Activated naive CD4-positive, alpha-beta T cell treated with anti-CD3 and anti-CD28 coated beads, Interleukin-2, amount 50 U/mL, for 16 hours (primary cell): ENCODE results near the gene COX20.

Source experiments
- DNase-seq: peaks from one replicate; pipeline ENCODE4 v3.0.0-alpha.2; 2020

Gene COX20

DNA sequence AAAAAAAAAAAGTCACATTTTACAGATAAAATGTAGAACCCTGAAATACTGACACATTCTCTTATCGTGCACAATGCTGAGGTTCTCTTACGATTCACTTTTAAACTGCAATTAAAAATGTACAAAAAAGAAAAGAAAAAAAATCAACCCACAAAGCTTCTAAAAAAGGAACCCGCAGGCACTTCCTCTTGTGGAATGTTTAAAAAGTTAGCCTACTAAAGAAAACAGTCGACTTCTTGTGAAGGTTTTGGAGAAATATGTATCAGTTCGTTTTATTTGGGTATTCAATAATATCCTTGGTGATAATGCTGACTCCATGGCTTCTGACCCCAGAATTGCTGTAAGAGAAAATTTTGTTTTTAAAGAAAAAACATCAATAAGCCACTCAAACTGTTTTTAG, 18.7 kb downstream of the COX20 start:
- no peak for DNase-seq

DNA sequence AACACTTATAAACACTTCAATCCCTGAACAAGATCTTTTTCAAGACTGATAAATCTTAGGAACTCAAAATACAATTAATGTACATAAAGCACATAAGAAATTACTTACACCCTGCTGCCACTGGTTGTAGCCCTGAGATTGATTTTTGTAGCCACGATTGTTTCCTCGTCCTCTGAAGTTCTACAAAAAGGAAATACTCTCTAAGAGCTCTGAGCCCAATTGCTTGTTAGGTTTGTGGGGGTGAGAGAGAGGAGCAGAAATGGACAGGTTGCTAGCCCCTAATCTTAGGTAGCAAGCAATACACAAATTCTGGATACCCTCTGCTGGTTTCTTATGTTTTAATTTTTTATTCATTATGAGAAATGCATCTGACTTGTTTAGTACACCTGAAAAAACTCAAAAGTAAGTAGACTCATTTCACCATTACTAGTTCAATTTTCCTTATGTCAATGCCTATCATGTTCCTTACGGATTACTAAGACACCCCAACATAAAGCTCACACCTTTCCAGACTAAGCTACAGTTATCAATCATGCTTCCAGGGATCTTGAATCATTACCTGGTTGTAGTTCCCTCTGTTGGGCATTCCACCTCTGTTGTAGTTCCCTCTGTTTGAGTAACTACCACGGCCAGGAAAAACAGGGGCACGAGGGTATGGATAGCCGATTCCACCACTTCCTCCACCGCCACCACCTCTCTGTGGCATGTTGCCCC, 19.6 kb downstream of the COX20 start:
- no peak for DNase-seq

DNA sequence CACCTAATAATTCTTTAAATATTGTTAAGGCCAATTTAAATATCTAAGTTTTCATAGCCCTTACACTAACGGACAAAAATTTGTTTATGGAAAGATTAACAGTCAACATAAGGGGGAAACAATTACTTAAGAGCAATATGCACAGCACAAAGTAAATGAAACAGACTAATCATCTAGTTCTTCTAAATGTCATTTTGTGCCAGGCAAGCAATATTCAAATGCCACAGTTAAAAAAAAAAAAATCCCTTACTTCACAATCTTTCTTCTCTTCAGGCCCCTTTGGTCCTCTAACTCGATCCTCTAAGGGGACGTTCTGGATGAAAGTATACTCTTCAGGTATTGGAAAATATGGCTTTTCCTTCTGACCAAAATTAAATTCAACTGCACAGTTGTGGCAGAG, 22.3 kb downstream of the COX20 start:
- no peak for DNase-seq

DNA sequence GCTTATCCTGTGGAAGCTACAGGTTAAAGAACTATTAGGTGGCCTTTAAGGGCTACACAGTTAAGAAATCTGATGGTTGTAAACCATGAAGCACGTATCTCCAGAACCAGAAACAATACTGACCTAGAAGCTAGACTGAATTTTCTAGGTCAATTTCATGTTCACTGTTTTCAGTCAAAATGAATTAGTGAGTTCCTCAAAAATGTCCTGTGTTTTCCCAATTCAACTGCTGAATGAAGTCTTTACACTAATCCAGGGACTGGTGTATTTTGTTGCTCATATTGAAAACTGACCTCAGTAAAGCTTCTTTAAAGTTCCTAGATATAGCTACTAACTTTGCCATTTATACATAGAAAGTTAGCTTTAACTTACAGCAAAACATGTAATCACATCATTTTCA, 22.9 kb downstream of the COX20 start:
- no peak for DNase-seq

DNA sequence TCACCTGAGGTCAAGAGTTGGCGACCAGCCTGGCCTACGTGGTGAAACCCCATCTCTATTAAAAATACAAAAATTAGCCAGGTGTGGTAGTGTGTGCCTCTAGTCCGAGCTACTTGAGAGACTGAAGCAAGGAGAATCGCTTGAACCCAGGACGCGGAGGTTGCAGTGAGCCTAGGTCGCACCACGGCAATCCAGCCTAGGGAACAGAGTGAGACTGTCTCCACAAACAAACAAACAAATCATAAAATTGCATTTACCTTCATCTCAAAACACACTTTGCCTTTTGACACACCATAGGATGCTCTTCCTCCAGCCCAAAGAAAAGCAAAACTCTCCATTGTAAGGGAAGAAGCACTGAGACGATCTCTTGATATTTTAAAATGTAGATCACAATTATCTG, 24.6 kb downstream of the COX20 start:
- DNase-seq = no peak

DNA sequence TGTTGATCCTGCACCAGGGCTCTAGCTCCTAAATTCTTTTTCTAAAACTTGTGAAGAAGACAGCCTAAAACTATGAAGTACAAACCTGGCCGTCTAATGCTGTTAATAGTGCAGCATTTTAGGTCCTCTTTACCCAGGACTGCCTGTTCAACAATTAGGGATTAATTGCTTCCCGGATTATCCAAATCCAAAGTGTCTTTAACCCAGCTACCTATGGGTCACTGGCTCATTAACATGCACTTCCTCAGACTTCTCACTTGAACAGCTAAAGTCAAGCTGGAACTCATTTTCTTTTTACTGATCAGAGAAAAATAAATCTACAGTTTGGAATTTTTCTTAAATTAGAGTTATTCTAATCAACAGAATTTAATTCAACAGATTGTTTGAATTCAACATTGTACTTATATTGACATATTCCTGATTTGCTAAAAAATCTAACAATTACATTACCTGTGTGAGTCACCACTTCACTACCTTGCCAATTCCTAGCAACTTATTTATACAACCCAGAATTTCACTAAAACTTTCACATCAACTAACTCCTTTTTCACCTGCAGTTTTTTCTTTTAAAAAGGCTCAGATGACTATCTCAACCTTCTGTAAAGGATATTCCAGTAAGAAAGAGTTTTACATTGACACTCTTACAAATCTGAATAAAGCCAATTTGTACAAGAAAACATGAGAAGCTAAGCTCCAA, 25.6 kb downstream of the COX20 start:
- DNase-seq = no peak

DNA sequence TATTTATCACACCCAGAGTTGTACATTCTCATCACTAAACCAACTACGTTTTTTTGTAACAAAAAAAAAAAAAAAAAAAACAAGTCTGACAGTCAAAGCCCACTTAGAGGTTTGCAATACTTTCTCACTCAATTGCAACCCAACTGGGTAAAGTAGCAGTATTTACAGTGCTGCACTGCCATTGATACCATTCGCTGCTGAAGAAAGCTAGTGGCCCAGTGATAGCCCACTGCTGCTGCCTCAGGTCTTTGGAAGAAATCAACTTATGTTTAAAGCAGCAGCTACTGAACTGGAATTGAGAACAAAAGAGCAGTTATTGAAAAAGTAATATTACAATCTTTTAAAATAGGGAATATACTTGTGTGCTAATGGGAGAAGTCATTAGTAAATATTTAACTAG, 26.2 kb downstream of the COX20 start:
- DNase-seq = no peak

DNA sequence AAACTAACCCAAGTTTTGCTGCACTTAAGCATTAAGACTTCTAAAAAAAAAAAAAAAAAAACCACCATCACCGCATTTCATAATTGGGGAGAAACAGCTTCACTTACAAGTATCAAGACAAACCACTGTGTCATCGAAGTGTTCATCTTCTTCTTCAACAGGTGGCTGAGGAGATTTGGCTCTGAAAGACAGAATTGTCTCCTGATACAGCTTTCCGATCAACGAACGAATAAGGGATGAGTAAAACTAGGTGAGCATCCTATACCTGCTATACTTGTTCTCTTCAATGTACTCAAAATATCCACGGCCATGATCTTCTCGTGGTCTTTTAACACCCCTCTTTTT, 26.9 kb downstream of the COX20 start:
- no peak for DNase-seq

DNA sequence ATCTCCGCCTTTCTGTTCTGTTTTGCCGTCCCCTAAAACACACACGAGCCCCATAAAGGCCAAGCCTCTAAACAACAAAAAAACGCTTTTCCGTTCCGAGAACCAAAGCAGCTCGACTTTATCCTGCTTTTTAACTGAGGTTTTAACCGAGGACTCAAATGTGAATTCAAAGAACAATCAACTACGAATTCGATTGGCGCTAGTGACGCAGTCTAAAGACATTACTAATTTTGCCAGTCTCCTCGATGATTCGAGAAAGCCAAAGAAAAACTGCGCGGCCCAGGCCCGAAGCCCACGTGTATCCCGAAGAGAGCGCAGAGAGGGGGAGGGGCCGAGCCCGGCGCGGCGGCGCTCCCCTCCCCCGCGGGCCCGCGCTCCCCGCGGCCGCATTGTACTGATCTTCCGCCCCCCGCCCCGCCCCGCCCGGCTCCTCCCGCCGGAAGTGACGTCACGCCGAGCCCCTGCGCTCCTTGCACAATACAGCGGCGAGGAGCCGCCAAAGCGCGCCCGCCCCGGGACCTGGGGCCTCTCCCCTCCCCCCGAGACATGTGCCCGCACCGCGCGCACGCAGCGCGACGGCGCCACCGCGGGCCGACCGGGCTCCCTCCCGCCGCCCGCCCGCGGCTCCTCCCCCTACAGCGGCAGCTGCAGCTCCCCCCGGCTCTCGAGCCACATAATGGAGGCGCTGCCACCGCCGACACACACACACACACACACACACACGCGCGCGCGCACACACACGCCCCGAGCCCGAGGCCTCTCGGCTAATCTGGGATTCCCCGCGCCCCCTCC, 27.4 kb downstream of the COX20 start:
- DNase-seq = peak; percentile 94

DNA sequence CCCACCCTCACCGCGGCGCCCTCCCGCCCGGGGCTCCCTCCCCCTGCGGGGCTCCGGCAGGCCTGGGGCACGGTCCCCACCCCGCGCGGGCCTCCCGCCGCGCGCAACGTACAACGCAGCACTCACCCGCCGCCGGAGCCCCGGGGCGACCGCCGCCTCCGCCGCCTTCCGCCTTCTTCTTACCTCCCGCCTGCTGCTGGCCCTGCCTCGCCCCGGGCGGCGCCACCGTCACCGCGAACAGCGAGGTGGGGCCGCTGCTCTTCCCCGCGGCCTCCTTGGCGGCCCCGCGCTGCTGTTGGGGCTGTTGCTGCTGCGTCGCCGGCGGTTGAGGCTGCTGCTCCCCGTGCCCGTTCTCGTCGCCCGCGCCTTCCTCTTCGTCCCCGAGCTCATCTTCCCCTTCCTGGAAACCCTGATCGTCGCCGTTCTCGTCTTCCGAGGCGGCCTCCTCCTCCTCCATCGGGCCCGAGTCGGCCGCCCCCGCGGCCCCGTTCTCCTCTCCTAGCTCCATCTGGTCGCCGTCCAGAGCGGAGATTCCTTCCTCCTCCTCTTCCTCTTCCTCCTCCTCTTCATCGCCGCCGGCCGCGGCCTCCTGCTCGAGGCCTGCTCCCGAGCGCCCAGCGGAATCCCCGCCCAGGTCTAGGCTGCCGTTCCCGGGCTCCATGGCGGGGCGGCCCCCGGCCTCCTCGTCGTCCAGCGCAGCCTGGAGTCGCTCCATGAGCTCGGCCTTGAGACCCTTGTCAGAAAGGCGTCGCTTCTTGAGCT, 28.2 kb downstream of the COX20 start:
- peak; percentile 43 for DNase-seq

DNA sequence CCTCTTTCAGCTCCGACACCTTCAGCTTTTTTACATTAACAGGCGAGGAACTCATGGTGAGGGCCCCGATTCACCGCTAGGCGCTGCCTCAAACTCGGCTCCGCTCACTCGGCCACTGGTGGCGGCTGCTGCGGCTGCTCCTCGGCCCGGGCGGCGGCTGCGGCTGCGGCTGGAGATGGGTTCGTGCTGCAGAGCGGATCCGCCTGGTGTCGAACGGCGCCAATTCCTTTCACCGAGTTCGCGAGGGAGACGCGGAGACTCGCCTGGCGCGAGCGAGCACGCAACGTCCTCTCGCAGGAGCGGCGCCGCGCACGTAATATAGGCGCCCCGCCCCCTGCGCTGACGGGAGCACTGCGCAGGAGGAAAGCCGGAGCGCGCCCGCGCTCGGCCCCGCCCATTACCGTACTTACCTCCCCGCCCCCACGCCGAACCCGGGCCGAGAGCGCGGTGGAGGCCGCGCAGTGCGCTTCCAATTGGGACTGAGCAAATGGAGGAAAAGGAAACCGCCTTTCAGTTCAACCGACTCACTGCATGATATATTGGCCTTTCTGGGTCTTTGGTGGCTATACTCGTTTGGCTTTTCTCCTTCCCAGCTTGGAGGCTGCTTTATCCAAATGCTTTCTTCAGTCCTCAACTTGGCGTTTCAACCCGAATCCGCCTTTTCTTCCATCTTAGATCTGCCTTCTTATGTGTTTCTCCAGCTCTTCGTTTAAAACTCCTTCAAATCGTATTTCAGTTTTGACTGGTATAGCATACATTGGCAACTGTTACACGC, 29.0 kb downstream of the COX20 start, which contains the start of gene HNRNPU:
TSS of gene HNRNPU (minus strand) at position 291 of the 775 bp plus-strand sequence. CDS start at position 55, 236 bp downstream.
- DNase-seq = peak; percentile 97

DNA sequence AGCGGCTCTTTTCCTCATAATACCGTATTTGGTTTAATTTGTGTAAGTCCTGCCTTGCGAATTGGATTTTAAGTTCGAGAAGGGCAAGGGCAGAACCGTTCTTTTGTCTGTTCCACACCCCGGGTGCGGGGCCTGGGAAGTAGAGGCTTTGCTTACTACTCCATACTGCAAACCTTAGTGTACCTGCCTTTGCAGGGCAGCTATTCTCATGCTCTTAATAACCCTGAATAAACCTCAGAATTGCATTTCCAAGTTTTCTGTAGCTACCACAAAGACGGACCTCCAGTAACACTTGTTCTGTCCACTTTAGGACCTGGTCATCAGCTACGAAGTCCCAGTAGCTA, 29.5 kb downstream of the COX20 start:
- peak; percentile 32 for DNase-seq

DNA sequence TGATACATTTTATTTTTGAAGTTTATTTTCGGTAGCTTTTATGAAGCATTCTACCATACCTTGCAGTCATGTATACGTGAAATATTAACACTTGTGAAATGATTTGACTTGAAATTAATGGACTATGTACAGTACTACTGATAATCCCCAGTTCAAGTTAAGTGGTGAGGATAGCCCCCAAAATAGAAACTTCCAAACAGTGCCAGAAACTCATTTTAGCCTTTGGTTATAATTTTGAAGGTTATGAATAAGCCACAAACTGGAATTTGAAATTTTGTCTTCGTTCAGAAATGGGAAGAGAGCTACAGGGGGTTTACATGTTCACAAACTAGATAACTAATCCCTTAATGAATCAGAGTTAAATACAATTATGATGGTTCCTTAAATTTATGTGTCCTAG, 30.4 kb downstream of the COX20 start:
- no peak for DNase-seq

DNA sequence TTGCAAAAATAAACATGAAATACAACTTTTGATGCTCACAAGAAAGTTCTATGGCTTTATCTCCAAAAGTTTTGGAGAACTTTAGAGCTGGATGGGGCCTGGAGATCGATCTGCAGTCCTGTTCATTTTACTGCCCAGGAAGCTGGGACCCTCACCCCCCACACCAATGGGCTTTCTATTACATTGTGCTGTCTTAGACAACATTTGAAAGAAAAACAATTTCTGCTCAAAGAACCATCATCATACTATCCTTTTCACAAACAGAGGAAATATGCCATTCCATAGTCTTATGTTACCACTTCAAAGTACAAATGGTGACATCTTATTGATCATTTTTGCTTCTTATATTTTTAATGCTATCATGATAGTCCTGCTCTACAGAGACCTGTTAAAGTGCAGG, 30.9 kb downstream of the COX20 start:
- no peak for DNase-seq

DNA sequence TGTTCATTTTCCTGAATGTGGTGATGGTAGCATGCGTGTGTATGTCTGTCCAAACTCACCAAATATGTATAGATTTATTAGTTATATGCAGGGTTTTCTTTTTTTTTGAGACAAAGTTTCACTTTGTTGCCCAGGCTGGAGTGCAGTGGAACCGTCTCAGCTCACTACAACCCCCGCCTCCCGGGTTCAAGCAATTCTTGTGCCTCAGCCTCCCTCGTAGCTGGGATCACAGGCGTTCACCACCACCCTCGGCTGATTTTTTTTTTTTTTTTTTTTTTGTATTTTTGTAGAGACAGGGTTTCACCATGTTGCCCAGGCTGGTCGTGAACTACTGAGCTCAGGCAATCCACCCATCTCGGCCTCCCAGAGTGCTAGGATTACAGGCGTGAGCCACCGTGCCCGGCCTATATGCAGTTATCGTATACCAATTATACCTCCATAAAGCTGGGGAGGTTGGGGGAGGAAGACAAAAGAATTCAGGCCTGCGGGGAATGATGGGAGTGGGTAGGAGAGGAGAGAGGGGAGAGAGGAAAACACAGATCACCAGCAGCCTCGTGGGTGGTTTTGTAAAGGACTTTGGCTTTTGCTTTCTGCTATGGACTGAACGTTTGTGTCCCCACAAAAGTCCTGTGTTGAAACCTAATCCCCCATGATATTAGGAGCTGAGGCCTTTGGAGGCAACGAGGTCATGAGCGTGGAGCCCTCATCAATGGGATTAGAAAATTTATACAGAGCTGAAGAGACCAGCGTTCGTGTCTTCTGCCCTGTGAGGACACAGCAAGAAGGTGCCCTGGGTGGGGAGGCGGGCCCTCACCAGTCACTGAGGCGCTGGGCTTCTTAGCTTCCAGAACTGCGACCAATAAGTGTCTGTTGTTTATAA, 33.3 kb downstream of the COX20 start:
- DNase-seq = no peak

DNA sequence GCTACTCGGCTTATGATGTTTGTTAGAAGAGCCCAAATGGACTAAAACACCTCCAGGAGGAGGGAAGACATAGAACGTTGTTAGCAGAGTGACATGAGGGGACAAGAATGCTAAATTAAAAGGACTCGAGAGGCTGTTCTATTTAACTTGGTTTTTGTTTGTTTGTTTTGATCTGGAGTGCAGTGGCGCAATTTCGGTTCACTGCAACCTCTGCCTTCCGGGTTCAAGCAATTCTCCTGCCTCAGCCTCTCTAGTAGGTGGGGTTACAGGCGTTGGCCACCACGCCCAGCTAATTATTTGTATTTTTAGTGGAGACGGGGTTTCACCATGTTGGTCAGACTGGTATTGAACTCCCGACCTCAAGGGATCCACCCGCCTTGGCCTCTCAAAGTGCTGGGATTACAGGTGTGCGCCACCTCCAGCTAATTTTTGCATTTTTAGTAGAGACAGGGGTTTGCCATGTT, 33.9 kb downstream of the COX20 start:
- DNase-seq = no peak

DNA sequence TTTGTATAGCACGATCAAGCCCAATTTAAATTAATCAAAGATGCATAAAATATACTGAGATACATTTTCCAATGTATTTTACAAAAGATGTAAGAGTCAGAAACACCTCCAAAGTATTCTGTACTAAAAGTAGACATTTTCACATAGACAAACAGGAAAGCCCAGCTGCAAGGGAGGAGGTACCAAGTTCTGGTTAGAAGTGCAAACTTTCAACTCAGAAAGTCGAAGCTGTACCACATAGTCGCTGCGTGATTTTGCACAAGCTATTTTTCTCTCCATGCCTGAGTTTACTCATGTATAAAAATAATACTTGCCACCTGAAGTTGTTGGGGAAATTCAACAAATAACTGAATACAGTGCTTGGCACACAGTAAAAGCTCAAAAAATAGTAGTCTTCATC, 34.5 kb downstream of the COX20 start:
- DNase-seq = no peak

DNA sequence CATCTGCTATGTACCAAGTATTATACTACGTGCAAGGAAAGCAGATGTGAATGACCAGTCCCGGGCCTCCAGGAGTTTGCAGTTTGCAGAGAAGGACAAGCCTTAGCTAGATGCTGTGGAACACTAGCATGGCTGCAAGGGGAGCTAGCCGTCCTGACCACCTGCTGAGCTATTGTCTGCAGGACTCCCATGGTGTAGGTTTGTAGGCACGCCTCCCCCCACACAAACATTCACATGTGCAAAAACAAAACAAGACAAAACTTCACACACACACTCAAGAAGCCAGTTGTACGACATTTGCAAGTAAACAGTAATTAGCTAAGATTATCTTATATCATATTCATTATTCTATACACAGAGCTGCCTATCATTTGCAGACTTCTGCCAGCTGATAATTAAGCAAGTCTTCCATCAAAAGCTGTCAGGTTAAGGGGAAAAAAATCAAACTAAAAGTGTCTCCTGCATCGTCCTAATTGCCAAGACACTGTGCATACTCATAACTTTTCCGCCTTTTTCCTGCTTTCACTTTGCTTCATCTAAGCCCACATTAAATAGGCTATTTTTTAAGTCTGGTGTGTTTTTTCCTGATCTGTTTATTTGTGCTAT, 39.6 kb downstream of the COX20 start:
- no peak for DNase-seq

DNA sequence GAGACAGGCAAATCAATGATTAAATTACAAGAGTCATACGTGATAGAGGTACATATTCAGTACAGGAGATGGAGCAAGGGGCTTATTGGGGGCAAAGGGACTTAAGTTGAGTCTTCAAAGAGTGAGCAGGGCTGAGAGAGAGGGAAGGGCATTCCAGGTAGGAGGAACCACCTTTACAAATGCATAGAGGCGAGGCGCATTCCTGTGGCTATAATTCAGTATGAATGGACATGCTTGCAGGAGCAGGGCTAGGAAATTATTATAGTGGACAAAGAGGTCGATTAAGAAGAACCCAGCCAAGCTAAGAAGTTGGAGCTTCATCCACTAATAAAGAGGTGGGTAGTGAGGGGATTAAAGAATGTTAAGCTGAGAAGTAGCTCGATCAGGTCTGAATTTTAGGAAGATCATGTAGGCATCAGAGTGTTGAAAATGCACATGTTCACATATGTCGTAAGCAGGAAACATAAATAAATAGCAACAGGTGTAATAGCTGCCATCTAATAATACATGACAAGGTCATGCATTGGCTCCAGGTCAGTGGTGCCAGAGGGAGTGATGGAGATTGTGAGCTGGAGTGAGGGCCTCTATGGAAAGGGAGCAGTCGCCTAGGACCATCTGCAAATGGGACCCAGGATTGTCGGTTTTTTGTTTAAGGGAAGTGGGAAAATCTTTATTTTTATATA, 40.9 kb downstream of the COX20 start:
- DNase-seq = no peak

DNA sequence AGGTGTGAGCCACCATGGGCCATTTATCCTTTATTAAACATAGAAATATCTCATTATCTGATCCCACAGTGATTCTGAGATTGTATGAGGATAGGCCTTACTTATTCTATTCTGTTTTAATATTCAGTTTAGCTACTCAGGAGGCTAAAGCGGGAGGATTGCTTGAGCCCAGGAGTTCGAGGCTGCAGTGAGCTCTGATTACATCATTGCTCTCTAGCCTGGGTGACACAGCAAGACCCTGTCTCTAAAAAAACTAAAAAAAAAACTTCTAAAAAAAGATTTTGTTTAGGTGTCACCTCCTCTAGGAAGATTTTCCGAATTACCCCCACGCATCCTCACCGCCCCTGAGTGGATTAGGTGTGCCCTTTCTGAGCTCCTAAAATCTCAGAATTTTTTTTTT, 43.2 kb downstream of the COX20 start:
- no peak for DNase-seq
